RCC 7860 (cell line): Measurements from ENCODE around the gene CBFB.
A peak's percentile ranks its signal among the peaks of the same experiment; 100 is the strongest.

Experiments used
- DNase-seq: peaks from one replicate; pipeline ENCODE4 v3.0.0-alpha.2; 2015; ENCODE audit warnings: low spot score
- FAIRE-seq: peaks from 2 replicates; lab custom pipeline; 2012; peaks lifted over from hg19 to GRCh38; lab: Jason Lieb, UNC

CBFB gene

DNA sequence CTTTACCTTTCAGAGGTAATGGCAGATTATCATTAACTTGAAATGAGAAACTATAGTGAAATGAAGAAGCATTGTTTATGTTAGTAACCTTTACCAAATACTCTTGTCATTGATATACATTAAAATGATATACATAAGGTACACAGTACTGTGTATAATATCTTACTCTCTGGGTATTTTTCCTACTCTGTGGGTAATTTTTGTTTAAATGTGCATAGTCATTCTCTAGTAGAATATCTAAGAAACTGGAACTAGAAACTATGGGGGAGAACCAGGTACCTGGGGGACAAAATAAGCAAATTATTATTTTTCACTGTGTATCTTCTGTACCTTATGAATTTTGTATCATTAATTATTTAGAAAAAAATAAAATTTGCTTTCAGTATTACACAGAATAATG lies 60.2 kb downstream of the CBFB start:
- DNase-seq (no peak), FAIRE-seq (no peak)

DNA sequence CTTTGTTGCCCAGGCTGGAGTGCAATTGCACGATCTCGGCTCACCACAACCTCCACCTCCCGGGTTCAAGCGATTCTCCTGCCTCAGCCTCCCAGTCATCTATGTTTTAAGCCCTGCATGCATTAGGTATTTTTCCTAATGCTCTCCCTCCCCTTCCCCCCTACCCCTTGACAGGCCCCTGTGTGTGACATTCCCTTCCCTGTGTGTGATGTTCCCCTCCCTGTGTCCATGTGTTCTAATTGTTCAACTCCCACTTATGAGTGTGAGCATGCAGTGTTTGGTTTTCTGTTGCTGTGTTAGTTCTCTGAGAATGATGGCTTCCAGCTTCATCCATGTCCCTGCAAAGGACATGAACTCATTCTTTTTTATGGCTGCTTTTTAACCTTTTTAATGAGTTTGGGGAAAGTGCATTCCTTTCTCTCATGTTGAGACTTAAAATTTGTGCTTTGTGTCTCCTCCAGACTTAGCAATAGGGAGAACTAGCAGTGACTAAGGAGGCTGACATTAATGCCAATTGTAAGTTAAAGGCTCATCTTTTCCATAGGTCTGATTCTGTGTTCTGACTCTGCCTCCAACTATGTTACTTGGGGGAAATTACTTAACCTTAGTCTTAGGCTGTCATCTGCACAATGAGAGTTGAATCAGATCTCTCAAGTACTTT lies 63.1 kb downstream of the CBFB start:
- no peak for DNase-seq
- FAIRE-seq: no peak

GRCh38 chr16:67093098-67093726 lies 64.3 kb downstream of the CBFB start:
- FAIRE-seq: no peak
- DNase-seq: no peak

DNA sequence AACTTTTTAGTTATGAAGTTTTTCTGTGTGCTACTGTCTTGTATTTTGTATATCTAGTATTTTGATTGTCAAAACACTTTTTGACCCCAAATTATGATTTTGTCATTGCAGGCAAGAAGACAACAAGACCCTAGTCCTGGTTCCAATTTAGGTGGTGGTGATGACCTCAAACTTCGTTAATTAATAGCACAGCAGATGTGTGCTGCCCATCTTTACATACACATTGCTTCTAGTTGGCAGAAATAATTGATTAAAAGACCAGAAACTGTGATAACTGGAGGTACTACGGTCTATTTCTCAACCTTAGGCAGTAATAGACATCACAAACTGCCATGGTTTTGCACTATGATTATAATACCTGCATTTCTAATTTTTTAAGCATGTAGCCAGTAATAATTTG lies 69.7 kb downstream of the CBFB start:
- DNase-seq (no peak), FAIRE-seq (no peak)

- FAIRE-seq (peak; percentile 7), DNase-seq (no peak)
Measured at GRCh38 chr16:67100569-67101310, 71.8 kb downstream of the CBFB start.

DNA sequence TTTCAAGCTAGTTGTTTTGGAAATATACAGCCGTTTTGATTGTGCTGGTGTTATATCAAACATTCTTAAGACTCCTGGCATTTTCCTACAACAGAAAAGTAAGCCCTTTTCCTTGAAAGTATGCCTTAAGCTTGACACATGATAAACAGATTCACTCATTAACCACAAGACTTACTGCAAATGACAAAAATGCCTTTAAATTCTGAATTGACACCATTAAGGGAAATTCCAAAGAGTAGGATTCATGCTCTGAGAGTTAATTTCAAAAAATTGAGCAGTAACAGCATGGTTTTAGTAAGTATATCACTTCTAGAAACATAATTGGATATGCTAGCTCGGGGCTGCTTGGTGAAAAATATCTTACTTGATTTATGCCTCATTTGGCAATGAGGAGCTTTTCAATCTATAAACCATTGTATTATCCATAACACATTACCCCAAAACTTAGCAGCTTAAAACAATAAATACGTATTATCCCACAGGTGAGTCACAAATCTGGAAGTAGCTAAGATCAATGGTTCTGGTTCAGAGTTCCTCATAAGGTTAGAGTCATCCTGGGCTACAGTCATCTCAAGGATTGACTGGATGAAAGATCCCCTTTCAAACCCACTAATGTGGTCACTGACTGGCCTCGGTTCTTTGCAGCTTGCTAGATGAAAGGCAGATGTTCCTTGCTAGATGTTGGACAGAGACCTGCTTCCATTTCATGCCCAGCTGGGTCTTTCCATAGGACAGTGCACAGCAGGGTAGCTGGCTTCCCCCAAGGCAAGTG lies 72.5 kb downstream of the CBFB start:
- DNase-seq: no peak
- no peak for FAIRE-seq

- FAIRE-seq (no peak), DNase-seq (peak; percentile 42)
Measured at GRCh38 chr16:67104061-67104460, 75.1 kb downstream of the CBFB start.

- FAIRE-seq (no peak), DNase-seq (no peak)
Measured at GRCh38 chr16:67104845-67105244, 75.9 kb downstream of the CBFB start.

DNA sequence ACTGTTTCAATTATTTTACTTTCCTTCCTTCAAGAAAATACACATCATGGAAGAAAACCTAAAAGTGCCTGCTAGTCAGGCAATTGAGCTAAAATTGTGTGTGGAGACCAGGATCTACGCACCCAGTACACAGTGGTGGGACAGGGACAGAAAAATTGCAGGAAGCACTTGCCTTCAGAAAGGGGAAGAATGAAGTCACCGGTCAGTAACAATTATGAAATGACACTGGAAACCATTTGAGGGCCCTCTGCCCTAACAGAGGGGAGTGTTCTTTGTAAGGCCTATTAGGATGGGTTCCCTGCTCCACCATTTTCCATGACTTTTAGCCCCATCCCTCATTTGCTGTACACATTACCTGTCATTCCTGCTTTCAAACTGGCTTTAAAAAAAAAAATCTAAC lies 76.3 kb downstream of the CBFB start:
- FAIRE-seq (no peak), DNase-seq (no peak)

DNA sequence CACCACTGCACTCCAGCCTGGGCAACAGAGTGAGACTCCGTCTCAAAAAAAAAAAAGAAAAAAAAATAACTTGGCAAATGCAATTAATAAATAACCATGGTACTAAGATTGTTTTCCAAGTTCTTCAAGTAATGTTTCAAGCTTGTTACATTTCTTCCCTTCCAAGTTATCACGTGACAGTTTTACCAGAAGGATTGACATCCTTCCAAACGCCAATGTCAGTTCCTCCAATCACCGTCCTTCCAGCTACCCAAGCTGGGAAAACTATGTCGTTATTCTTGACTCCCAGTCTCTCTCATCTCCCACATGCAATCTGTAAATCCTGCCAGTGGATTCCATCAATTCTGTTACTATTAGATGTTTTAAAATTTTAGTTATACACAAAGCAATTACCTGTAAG lies 76.9 kb downstream of the CBFB start:
- DNase-seq (no peak), FAIRE-seq (no peak)

DNA sequence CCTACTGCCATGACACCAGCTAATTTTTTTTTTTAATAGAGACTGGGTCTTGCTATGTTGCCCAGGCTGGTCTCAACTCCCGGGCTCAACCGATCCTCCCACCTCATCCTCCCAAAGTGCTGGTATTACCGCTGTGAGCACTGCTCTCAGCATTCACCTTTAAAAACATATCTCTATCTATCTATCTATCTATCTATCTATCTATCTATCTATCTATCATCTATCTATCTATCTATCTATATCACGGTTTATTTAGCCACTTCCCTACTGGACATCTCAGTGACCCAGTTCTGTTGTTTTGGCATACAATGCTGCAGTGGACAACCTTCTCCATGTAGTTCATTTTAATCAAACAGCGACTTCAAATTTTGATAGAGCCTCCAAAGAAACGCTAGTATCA lies 79.5 kb downstream of the CBFB start:
- FAIRE-seq (no peak), DNase-seq (no peak)

DNA sequence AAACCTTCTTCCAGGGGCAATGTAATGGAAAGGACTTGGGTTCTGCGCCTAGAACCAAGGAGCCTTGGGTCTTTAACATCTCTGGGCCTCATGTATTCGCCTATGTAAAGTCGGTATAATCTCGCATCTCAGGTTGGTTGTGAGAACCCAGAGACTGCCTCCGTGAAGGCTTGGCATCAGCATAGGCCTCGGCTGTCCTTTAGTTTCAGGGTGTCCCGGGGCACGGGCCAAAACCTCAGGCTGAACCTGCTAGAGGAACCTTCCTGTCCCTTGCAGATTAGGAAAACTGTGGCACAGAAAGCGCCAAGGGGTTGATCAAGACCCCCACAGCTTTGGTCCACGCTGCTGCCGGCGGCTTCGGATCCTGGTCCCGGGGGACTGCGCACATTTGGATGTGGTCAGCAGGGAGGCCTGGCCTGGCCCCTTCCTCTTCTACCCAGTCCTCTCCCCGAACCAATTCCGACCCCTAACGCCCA lies 80.0 kb downstream of the CBFB start:
- DNase-seq: no peak
- no peak for FAIRE-seq

- FAIRE-seq (no peak), DNase-seq (peak; percentile 72)
Measured at GRCh38 chr16:67109407-67110135, 80.6 kb downstream of the CBFB start, which contains the start of gene PHAF1. Gene PHAF1, plus strand, starts transcription at chr16:67109941. Its CDS starts 235 bp downstream, at chr16:67110176.

DNA sequence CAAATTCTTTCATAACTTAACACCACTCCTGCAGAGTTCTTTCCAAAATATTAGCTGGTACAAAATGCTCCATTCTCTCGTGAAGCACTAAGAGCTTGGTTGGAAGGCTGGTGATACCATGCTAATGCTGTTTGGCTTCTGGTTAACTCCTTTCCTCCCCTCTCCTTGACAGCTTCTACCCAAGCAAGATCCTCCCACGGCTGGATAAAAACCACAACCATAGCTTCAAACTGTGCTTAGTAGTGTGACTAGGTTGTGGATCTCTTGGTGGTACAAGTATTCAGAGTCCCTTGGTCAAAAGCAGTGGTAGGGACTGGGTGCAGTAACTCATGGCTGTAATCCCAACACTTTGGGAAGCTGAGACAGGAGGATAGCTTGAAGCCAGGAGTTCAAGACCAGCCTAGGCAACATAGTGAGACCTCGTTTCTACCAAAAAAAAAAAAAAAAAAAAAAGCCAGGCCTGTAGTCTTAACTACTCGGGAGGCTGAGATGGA lies 83.0 kb downstream of the CBFB start:
- no peak for DNase-seq

DNA sequence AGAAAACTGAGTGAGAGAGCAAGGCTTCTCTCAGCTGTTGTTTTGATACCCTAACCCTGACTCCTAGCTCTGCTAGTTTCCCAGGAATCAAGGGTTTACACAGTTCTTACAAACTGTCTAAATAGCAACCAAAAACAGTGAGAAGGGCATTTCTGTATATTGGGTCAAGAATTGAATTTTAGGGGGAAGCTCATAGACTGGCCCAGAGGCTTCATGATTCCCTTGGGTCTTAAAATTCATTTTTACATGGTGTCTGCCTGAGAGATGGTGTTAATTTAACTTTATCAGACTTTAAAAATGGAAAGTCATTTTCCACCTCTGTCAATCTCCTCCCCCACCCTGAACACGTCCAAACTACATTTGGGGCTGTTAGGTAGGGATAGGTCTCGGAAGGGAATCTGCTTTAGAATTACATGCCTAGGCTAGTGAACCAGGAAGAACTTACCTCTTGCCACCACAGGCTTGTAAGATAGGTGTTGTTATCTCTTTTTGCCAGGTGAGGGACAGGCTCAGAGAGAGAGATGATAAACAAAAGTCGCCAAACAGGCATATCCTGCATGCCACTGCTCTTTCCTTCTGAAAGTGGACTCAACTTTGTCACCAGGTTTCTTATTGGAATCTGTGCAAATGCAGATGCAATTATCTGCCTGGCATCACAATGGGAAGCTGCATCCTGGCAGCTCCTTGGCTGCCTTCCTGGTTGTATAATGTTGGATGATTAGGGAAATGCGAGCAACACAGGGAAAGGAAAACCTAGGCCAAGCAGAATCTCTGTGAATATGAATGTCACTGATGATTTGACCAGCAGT lies 83.8 kb downstream of the CBFB start:
- no peak for DNase-seq

More for the DNA sequence above, 83.0 kb downstream of the CBFB start:
- no peak for FAIRE-seq

GRCh38 chr16:67114793-67115192 lies 85.8 kb downstream of the CBFB start:
- DNase-seq: no peak
- no peak for FAIRE-seq

More for the DNA sequence above, 83.8 kb downstream of the CBFB start:
- no peak for FAIRE-seq

GRCh38 chr16:67115639-67116038 lies 86.7 kb downstream of the CBFB start:
- peak; percentile 90 for FAIRE-seq
- peak; percentile 92 for DNase-seq

- FAIRE-seq: no peak
- DNase-seq: no peak
Measured at GRCh38 chr16:67116388-67117311, 87.7 kb downstream of the CBFB start.
